ENCODE results near the gene C8G.

Gene C8G

GRCh38 chr9:136936645-136937170 lies 8.3 kb upstream of the C8G start:
- Histone ChIP-seq H3K4me3 (IDR thresholded peaks at IDR 0.05; ENCODE audit: insufficient read depth, low read depth, low read length) (no peak overlapping the region), H3K27me3 (ENCODE audit: insufficient read depth, low read depth) (no peaks in the 10 kb centered on the region), H3K79me2 (ENCODE audit: insufficient read depth, low read depth) (no peaks in the 10 kb centered on the region), H3K27ac (no peak overlapping the region), H3K4me1 (ENCODE audit: low read depth, poor library complexity, severe bottlenecking) (peaks cover 4% of the 10 kb centered on the region), H2AFZ (ENCODE audit: low read depth) (no peak overlapping the region), H3K36me3 (ENCODE audit: insufficient read depth) (peaks cover 6% of the 10 kb centered on the region; the same call in 1 of the 2 replicates), H4K20me1 (ENCODE audit: insufficient read depth) (no peaks in the 10 kb centered on the region), H3K9ac (no peak overlapping the region), H3K4me2 (no peak overlapping the region)
- no peak for TF ChIP-seq CTCF (conservative IDR thresholded peaks at IDR 0.05; ENCODE audit: low read depth, low read length)

GRCh38 chr9:136937186-136938001 lies 7.6 kb upstream of the C8G start:
- no peak overlapping the region for H3K4me3 ChIP-seq (IDR thresholded peaks at IDR 0.05; ENCODE audit: insufficient read depth, low read depth, low read length)
- H3K27me3 ChIP-seq (ENCODE audit: insufficient read depth, low read depth), result no peaks in the 10 kb centered on the region
- H3K9ac ChIP-seq, result no peak overlapping the region
- H2AFZ ChIP-seq (ENCODE audit: low read depth), result no peak overlapping the region
- no peak for TF ChIP-seq CTCF (conservative IDR thresholded peaks at IDR 0.05; ENCODE audit: low read depth, low read length)
- no peaks in the 10 kb centered on the region for H4K20me1 ChIP-seq (ENCODE audit: insufficient read depth)
- peaks cover 2% of the 10 kb centered on the region; the same call in 1 of the 2 replicates for H3K79me2 ChIP-seq (ENCODE audit: insufficient read depth, low read depth)
- no peak overlapping the region for H3K4me2 ChIP-seq
- H3K27ac ChIP-seq, result no peak overlapping the region
- no peaks in the 10 kb centered on the region for H3K4me1 ChIP-seq (ENCODE audit: low read depth, poor library complexity, severe bottlenecking)
- peaks cover 3% of the 10 kb centered on the region; the same call in 1 of the 2 replicates for H3K36me3 ChIP-seq (ENCODE audit: insufficient read depth)

- no peak overlapping the region for H2AFZ ChIP-seq (ENCODE audit: low read depth)
- peaks cover 3% of the 10 kb centered on the region; the same call in 1 of the 2 replicates for H3K36me3 ChIP-seq (ENCODE audit: insufficient read depth)
- H3K27ac ChIP-seq, result no peak overlapping the region
These were observed 5.5 kb upstream of the C8G start for GRCh38 chr9:136939431-136939995.

More at GRCh38 chr9:136939431-136939995, 5.5 kb upstream of the C8G start:
- no peak for TF ChIP-seq CTCF (conservative IDR thresholded peaks at IDR 0.05; ENCODE audit: low read depth, low read length)
- H3K4me1 ChIP-seq (ENCODE audit: low read depth, poor library complexity, severe bottlenecking), result no peaks in the 10 kb centered on the region
- H3K4me3 ChIP-seq (IDR thresholded peaks at IDR 0.05; ENCODE audit: insufficient read depth, low read depth, low read length), result no peak overlapping the region
- H3K4me2 ChIP-seq, result no peak overlapping the region
- peaks cover 18% of the 10 kb centered on the region; the same call in 1 of the 2 replicates for H3K79me2 ChIP-seq (ENCODE audit: insufficient read depth, low read depth)
- H3K9ac ChIP-seq, result no peak overlapping the region
- H4K20me1 ChIP-seq (ENCODE audit: insufficient read depth), result no peaks in the 10 kb centered on the region
- no peaks in the 10 kb centered on the region for H3K27me3 ChIP-seq (ENCODE audit: insufficient read depth, low read depth)
